Measurements from ENCODE around the gene NKAIN2.

The NKAIN2 gene

GRCh38 chr6:124823240-124824111 lies 1019.8 kb downstream of the NKAIN2 start:
- no peak for TF ChIP-seq CTCF (IDR thresholded peaks at IDR 0.05; ENCODE audit: low read depth, low read length, missing control alignments)
- no peak overlapping the region for H3K4me3 ChIP-seq (ENCODE audit: low read depth, low read length)
- DNase-seq (ENCODE audit: low read depth) = no peak

GRCh38 chr6:124825564-124825963 lies 1021.9 kb downstream of the NKAIN2 start:
- H3K4me3 ChIP-seq (ENCODE audit: low read depth, low read length) = no peak overlapping the region
- TF ChIP-seq CTCF (IDR thresholded peaks at IDR 0.05; ENCODE audit: low read depth, low read length, missing control alignments) = no peak
- DNase-seq (ENCODE audit: low read depth) = no peak

GRCh38 chr6:124829822-124830221 lies 1026.2 kb downstream of the NKAIN2 start:
- no peak overlapping the region for H3K4me3 ChIP-seq (ENCODE audit: low read depth, low read length)
- no peak for DNase-seq (ENCODE audit: low read depth)
- no peak for TF ChIP-seq CTCF (IDR thresholded peaks at IDR 0.05; ENCODE audit: low read depth, low read length, missing control alignments)

- no peak for TF ChIP-seq CTCF (IDR thresholded peaks at IDR 0.05; ENCODE audit: low read depth, low read length, missing control alignments)
- H3K4me3 ChIP-seq (ENCODE audit: low read depth, low read length) = no peak overlapping the region
- no peak for DNase-seq (ENCODE audit: low read depth)
Measured at GRCh38 chr6:124830506-124830905, 1026.8 kb downstream of the NKAIN2 start.

GRCh38 chr6:124854338-124854922 lies 1050.8 kb downstream of the NKAIN2 start:
- TF ChIP-seq CTCF (IDR thresholded peaks at IDR 0.05; ENCODE audit: low read depth, low read length, missing control alignments) = no peak
- DNase-seq (ENCODE audit: low read depth) = no peak
- no peak overlapping the region for H3K4me3 ChIP-seq (ENCODE audit: low read depth, low read length)

- no peak for TF ChIP-seq CTCF (IDR thresholded peaks at IDR 0.05; ENCODE audit: low read depth, low read length, missing control alignments)
- H3K4me3 ChIP-seq (ENCODE audit: low read depth, low read length) = no peak overlapping the region
- DNase-seq (ENCODE audit: low read depth) = no peak
Measured at GRCh38 chr6:124857746-124858145, 1054.1 kb downstream of the NKAIN2 start.
